ENCODE measurements around the gene MT1A. TPM values are rescaled to one million over a fixed set of nuclear protein-coding genes. Genes with fewer than 3 reads are reported as not detected.
"Not testable (repeated sequence)": the region's sequence is repeated elsewhere in the genome, so short reads cannot be mapped to it uniquely, and the experiment has no call there.

Gene MT1A
- total RNA-seq, 1 donor from 2014 or later: not detected

DNA sequence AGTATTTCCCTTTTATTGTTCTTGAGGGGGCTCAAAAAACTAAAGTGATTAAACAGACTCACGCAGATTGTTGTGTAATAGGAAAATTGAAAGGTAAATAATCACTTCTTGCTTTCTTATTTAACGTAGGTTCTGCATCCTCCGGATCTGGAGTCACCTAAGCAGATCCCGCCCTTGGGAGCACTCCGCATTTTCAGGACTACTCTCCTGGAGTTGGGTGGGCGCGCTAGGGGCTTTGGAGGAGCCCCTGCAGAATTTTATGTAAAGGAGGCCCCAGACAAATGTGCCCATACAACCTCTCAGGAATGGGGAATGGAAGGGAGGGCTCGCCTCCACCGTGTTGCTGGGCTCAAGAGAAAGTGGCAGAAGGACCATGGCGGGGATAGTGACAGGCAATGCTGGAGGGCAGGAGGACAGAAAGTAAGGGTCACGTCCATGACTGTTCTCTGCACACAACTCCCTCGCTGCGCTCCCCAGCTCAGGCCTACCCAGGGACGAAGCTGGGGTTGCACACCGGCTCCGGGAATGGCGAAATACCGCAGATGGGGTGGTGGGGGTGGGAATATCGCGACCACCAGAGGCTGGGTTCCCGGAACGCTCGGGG is 21.8 kb upstream of the MT1A start:
- H3K4me1 Mint-ChIP-seq (ENCODE audit: unreplicated experiment): peaks cover 26% of the 10 kb centered on the region
- no peak for DNase-seq (ENCODE audit: extremely low spot score, unreplicated experiment)
- no peak overlapping the region for H3K27ac Mint-ChIP-seq (ENCODE audit: unreplicated experiment)
- H3K27me3 Mint-ChIP-seq (ENCODE audit: unreplicated experiment): no peaks in the 10 kb centered on the region
- H3K9me3 Mint-ChIP-seq (ENCODE audit: unreplicated experiment): no peaks in the 10 kb centered on the region
- TF ChIP-seq CTCF (IDR thresholded peaks at IDR 0.05): no peak
- peak overlapping the region; percentile 4 for H3K4me3 Mint-ChIP-seq (ENCODE audit: unreplicated experiment)
- H3K36me3 Mint-ChIP-seq (ENCODE audit: unreplicated experiment): no peaks in the 10 kb centered on the region

DNA sequence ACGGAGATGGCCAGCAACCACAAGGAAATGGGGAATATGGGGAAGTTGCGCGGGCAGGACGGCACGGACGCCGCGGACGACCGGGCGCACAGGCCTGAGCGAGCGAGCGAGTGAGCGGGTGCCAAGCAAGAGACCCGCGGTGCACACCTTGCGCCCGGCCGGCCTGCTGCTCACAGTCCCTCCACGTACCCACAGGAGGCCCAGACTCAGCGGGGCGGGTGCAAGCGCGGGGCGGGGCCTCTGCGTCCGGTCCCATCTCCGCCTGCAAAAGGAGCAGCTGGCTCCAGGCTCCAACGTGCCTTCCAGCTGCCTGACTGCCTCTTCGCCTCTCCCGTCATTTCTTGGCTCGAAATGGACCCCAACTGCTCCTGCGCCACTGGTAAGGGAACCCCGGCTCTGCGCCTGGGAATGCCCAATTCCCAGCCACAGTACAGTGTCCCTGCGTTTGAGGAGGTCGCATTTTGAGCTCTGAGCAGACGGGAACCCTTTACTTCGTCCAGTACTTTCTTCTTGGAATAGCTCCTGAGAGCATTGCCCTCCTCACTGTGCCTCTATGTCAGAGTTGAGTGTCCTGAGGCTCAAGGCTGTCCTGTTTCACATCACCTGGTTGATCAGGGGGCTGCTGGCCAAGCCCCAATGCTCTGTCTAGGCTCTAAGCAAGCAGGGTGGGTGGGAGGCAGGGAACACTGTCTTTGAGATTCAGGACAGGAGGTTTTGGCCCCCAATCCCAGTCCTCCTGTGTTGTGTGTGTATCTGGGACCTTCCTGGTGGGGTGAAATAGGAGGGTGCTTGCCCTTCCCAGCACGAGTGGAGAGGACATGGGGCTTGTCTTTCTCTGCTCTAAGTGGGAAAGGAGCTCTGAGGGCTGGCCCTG is 21.0 kb upstream of the MT1A start:
- H3K9me3 Mint-ChIP-seq (ENCODE audit: unreplicated experiment): no peaks in the 10 kb centered on the region
- DNase-seq (ENCODE audit: extremely low spot score, unreplicated experiment): no peak

GRCh38 chr16:56618138-56618537 is 20.3 kb upstream of the MT1A start:
- Mint-ChIP-seq H3K4me3 (ENCODE audit: unreplicated experiment) (no peak overlapping the region), H3K36me3 (ENCODE audit: unreplicated experiment) (no peaks in the 10 kb centered on the region), H3K9me3 (ENCODE audit: unreplicated experiment) (no peaks in the 10 kb centered on the region), H3K27ac (ENCODE audit: unreplicated experiment) (no peak overlapping the region), H3K4me1 (ENCODE audit: unreplicated experiment) (peaks cover 26% of the 10 kb centered on the region), H3K27me3 (ENCODE audit: unreplicated experiment) (no peaks in the 10 kb centered on the region)
- no peak for TF ChIP-seq CTCF (IDR thresholded peaks at IDR 0.05)
- DNase-seq (ENCODE audit: extremely low spot score, unreplicated experiment): no peak

More for the DNA sequence above, 21.0 kb upstream of the MT1A start:
- Mint-ChIP-seq H3K36me3 (ENCODE audit: unreplicated experiment) (no peaks in the 10 kb centered on the region), H3K4me1 (ENCODE audit: unreplicated experiment) (peaks cover 28% of the 10 kb centered on the region), H3K4me3 (ENCODE audit: unreplicated experiment) (peak overlapping the region; percentile 42), H3K27ac (ENCODE audit: unreplicated experiment) (no peak overlapping the region), H3K27me3 (ENCODE audit: unreplicated experiment) (no peaks in the 10 kb centered on the region)
- TF ChIP-seq CTCF (IDR thresholded peaks at IDR 0.05): no peak

- no peak for TF ChIP-seq CTCF (IDR thresholded peaks at IDR 0.05)
- H3K4me1 Mint-ChIP-seq (ENCODE audit: unreplicated experiment): peaks cover 18% of the 10 kb centered on the region
- DNase-seq (ENCODE audit: extremely low spot score, unreplicated experiment): no peak
- no peak overlapping the region for H3K4me3 Mint-ChIP-seq (ENCODE audit: unreplicated experiment)
- no peaks in the 10 kb centered on the region for H3K27me3 Mint-ChIP-seq (ENCODE audit: unreplicated experiment)
- H3K9me3 Mint-ChIP-seq (ENCODE audit: unreplicated experiment): no peaks in the 10 kb centered on the region
- no peak overlapping the region for H3K27ac Mint-ChIP-seq (ENCODE audit: unreplicated experiment)
- H3K36me3 Mint-ChIP-seq (ENCODE audit: unreplicated experiment): no peaks in the 10 kb centered on the region
These were observed 18.0 kb upstream of the MT1A start for GRCh38 chr16:56620339-56620897.

- H3K4me3 Mint-ChIP-seq (ENCODE audit: unreplicated experiment); H3K36me3 Mint-ChIP-seq (ENCODE audit: unreplicated experiment); H3K9me3 Mint-ChIP-seq (ENCODE audit: unreplicated experiment); H3K27me3 Mint-ChIP-seq (ENCODE audit: unreplicated experiment); DNase-seq (ENCODE audit: extremely low spot score, unreplicated experiment); H3K27ac Mint-ChIP-seq (ENCODE audit: unreplicated experiment): not testable (repeated sequence)
- peaks cover 29% of the 10 kb centered on the region for H3K4me1 Mint-ChIP-seq (ENCODE audit: unreplicated experiment)
These were observed 16.6 kb upstream of the MT1A start for GRCh38 chr16:56621665-56622445.

DNA sequence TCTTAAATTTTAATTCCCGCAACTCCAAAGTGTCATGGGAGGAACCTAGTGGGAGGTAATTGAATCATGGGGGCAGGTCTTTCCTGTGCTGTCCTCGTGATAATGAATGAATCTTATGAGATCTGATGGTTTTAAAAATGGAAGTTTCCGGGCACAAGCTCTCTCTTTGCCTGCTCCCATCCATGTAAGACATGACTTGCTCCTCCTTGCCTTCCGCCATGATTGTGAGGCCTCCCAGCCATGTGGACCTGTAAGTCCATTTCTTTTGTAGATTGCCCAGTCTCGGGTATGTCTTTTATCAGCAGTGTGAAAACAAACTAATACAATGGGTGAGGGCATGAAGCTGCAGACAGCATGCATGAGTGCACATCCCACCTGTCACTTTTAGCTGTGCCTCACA is 15.3 kb upstream of the MT1A start:
- not testable (repeated sequence) for H3K4me3 Mint-ChIP-seq (ENCODE audit: unreplicated experiment); H3K9me3 Mint-ChIP-seq (ENCODE audit: unreplicated experiment); H3K27ac Mint-ChIP-seq (ENCODE audit: unreplicated experiment); H3K36me3 Mint-ChIP-seq (ENCODE audit: unreplicated experiment); H3K27me3 Mint-ChIP-seq (ENCODE audit: unreplicated experiment); DNase-seq (ENCODE audit: extremely low spot score, unreplicated experiment)
- peaks cover 32% of the 10 kb centered on the region for H3K4me1 Mint-ChIP-seq (ENCODE audit: unreplicated experiment)

All from osteocyte (in vitro differentiated cells).